SH-SY5Y (cell line): ENCODE measurements around the gene KCNAB1.

Experiments used
- GATA2 ChIP-seq: IDR thresholded peaks from 2 replicates; pipeline ENCODE4 v1.6.1; 2011; ENCODE audit warnings: mild to moderate bottlenecking, low read depth, low read length
- GATA3 ChIP-seq: IDR thresholded peaks from 2 replicates; pipeline ENCODE4 v1.6.1; 2011; ENCODE audit warnings: low read depth, mild to moderate bottlenecking, low read length, moderate library complexity

DNA sequence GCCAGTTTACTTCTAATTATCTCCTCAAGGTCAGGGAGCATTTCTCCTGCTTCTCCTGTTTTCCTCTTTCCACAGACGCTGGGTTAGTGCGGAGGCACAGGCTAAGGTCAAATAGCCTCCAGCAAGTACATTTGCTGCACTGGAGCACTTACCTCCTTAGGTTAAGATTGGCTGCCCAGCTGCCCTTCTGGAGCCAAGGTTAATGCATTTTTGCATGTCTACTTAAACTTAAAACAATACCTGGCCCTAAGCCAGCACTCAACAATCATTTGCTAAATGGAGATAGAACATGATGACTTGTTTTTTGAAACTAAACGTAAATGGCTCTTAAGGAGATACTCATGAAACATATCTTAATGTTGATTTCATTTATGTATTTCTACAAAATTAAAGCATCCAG lies 351.1 kb downstream of the KCNAB1 start:
- TF ChIP-seq GATA2 (no peak), GATA3 (no peak)
